Measurements from ENCODE around the gene MPP3. TPM values are rescaled to one million over a fixed set of nuclear protein-coding genes. Genes with fewer than 3 reads are reported as not detected.

The MPP3 gene
- total RNA-seq, 1 donor from 2014 or later = 35.2 TPM

- TF ChIP-seq CTCF (IDR thresholded peaks at IDR 0.05; ENCODE audit: borderline replicate concordance) = no peak
- peaks cover 64% of the 10 kb centered on the region for H3K36me3 ChIP-seq
- intact Hi-C loops (cut with micrococcal nuclease) = no loop called here
Measured at GRCh38 chr17:43827596-43827995, 5.3 kb downstream of the MPP3 start.

GRCh38 chr17:43826206-43826605 is 6.7 kb downstream of the MPP3 start:
- Histone ChIP-seq H3K27me3 (ENCODE audit: low read depth) (no peaks in the 10 kb centered on the region), H3K27ac (replicated peaks) (peak overlapping the region; percentile 93), H3K9me3 (replicated peaks) (no peaks in the 10 kb centered on the region), H3K4me3 (no peak overlapping the region), H3K36me3 (peaks cover 74% of the 10 kb centered on the region), H3K4me1 (peaks cover 94% of the 10 kb centered on the region)
- intact Hi-C loops (cut with micrococcal nuclease) = no loop called here
- TF ChIP-seq CTCF (IDR thresholded peaks at IDR 0.05; ENCODE audit: borderline replicate concordance) = no peak
- DNase-seq = no peak

More at GRCh38 chr17:43827596-43827995, 5.3 kb downstream of the MPP3 start:
- Histone ChIP-seq H3K4me1 (peaks cover 91% of the 10 kb centered on the region), H3K4me3 (peak overlapping the region; percentile 78), H3K27ac (replicated peaks) (peak overlapping the region; percentile 93), H3K27me3 (ENCODE audit: low read depth) (no peaks in the 10 kb centered on the region), H3K9me3 (replicated peaks) (no peaks in the 10 kb centered on the region)
- DNase-seq = no peak

GRCh38 chr17:43825567-43825966 is 7.4 kb downstream of the MPP3 start:
- no peak overlapping the region for H3K4me3 ChIP-seq
- DNase-seq = no peak
- peak overlapping the region; percentile 85 for H3K27ac ChIP-seq (replicated peaks)
- peaks cover 74% of the 10 kb centered on the region for H3K36me3 ChIP-seq
- no peaks in the 10 kb centered on the region for H3K9me3 ChIP-seq (replicated peaks)
- peaks cover 94% of the 10 kb centered on the region for H3K4me1 ChIP-seq
- H3K27me3 ChIP-seq (ENCODE audit: low read depth) = no peaks in the 10 kb centered on the region
- intact Hi-C loops (cut with micrococcal nuclease) = no loop called here
- TF ChIP-seq CTCF (IDR thresholded peaks at IDR 0.05; ENCODE audit: borderline replicate concordance) = no peak

GRCh38 chr17:43823350-43824084 is 9.4 kb downstream of the MPP3 start:
- no peak for TF ChIP-seq CTCF (IDR thresholded peaks at IDR 0.05; ENCODE audit: borderline replicate concordance)
- Histone ChIP-seq H3K9me3 (replicated peaks) (no peaks in the 10 kb centered on the region), H3K4me3 (no peak overlapping the region), H3K4me1 (peaks cover 92% of the 10 kb centered on the region), H3K27ac (replicated peaks) (peak overlapping the region; percentile 85), H3K27me3 (ENCODE audit: low read depth) (no peaks in the 10 kb centered on the region), H3K36me3 (peaks cover 74% of the 10 kb centered on the region)
- DNase-seq = peak; percentile 78
- intact Hi-C loops (cut with micrococcal nuclease) = no loop called here

- Histone ChIP-seq H3K4me1 (peaks cover 92% of the 10 kb centered on the region), H3K27me3 (ENCODE audit: low read depth) (no peaks in the 10 kb centered on the region), H3K27ac (replicated peaks) (peak overlapping the region; percentile 85), H3K36me3 (peaks cover 69% of the 10 kb centered on the region), H3K9me3 (replicated peaks) (no peaks in the 10 kb centered on the region), H3K4me3 (no peak overlapping the region)
- TF ChIP-seq CTCF (IDR thresholded peaks at IDR 0.05; ENCODE audit: borderline replicate concordance) = no peak
- intact Hi-C loops (cut with micrococcal nuclease) = no loop called here
- no peak for DNase-seq
Measured at GRCh38 chr17:43822570-43823190, 10.3 kb downstream of the MPP3 start.

All from left ventricle myocardium inferior (tissue), 1 donor.